IPS-18c (cell line): ENCODE measurements around the gene VPS11.

ENCODE experiments used
- H3K4me3 ChIP-seq: 2 replicates; pipeline ENCODE4 v1.7.0; 2013; ENCODE audit warnings: low read depth, mild to moderate bottlenecking, low read length, moderate library complexity; ENCODE audit not compliant: insufficient read depth
- H3K9me3 ChIP-seq: one replicate; pipeline ENCODE4 v1.6.1; 2013; ENCODE audit warnings: mild to moderate bottlenecking, low read length, moderate library complexity; ENCODE audit not compliant: control insufficient read depth, insufficient read depth

Gene VPS11

GRCh38 chr11:119067371-119068222, at the start of gene VPS11:
Gene VPS11 (plus strand): TSS chr11:119067818. CDS start chr11:119067824, 6 bp downstream.
- peak within 1 kb of the TSS; percentile 95 for H3K4me3 ChIP-seq
- H3K9me3 ChIP-seq, result no peaks in the 10 kb centered on the region

DNA sequence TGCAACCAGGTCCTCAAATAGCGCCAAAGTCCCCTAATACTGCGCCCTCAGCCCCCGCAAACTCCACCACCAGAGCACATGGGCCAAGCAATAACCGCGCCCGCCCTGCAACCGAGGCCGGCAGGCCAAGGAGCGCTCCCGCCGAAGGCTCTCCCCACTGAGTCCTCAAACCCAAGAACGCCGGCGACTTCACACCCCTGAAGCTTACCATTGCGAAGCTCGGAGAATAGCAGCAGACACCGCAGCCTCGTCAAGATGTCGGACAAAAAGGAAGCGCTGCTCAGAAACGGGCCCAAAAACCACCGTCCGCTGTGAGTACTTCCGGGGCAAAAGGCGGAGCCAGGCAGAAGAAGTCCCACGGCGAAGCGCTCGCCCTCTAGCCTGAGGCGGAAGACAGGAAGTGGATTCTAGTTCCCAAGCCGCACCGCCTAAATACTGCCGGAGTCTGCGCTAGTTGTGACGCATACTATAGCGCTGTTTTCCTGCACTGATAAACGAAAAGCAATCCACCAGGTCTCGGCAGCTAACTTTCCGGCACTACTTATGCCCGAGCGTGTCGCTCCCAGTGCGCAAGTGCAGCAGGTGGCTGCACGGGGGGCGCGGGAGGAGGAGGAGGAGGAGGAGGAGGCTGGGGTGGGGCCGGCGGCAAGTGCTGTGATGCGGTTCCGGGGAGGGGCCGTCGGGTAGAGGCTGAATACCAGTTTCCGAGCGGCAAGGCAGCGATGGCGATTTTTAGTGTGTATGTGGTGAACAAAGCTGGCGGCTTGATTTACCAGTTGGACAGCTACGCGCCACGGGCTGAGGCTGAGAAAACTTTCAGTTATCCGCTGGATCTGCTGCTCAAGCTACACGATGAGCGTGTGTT, 49.3 kb upstream of the VPS11 start, which contains the start of the genes RPS25 and TRAPPC4:
RPS25 (minus strand) TSS at position 270 of the 865 bp plus-strand sequence; CDS start at position 211, 59 bp downstream.
TRAPPC4 (plus strand) TSS at position 693 of the 865 bp plus-strand sequence; CDS start at position 723, 30 bp downstream.
- H3K9me3 ChIP-seq, result no peaks in the 10 kb centered on the region
- H3K4me3 ChIP-seq, result peak within 1 kb of the TSS; percentile 94

GRCh38 chr11:119019996-119020395, 47.6 kb upstream of the VPS11 start:
- H3K4me3 ChIP-seq, result peak overlapping the region; percentile 16; the same call in 1 of the 2 replicates
- no peaks in the 10 kb centered on the region for H3K9me3 ChIP-seq

GRCh38 chr11:119021631-119022030, 46.0 kb upstream of the VPS11 start:
- Histone ChIP-seq H3K9me3 (no peaks in the 10 kb centered on the region), H3K4me3 (no peak overlapping the region)

DNA sequence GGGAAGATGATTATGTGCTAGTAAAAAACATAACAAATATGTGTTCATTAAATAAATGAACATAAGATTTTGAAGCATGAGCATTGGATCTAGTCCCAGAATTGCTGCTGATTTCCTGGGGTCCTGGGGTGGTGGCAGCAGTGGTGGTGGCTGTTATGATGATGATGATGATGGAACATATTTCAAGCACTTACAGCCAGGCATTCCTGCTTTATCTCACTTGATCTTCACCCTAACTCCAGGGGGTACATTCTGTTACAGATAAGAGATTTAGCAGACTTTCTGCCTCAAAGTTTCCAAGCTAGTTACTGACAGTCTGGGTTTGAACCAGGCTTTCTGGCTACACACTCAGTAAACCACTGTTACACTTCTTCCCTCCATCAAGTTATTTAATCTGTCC, 43.9 kb upstream of the VPS11 start:
- H3K4me3 ChIP-seq, result no peak overlapping the region
- H3K9me3 ChIP-seq, result no peaks in the 10 kb centered on the region

- Histone ChIP-seq H3K9me3 (no peaks in the 10 kb centered on the region), H3K4me3 (no peak overlapping the region)
Observed at GRCh38 chr11:119024430-119025098, 43.1 kb upstream of the VPS11 start.

GRCh38 chr11:119025099-119025473, 42.5 kb upstream of the VPS11 start:
- no peaks in the 10 kb centered on the region for H3K9me3 ChIP-seq
- no peak overlapping the region for H3K4me3 ChIP-seq

GRCh38 chr11:119025541-119025940, 42.1 kb upstream of the VPS11 start:
- Histone ChIP-seq H3K9me3 (no peaks in the 10 kb centered on the region), H3K4me3 (no peak overlapping the region)

DNA sequence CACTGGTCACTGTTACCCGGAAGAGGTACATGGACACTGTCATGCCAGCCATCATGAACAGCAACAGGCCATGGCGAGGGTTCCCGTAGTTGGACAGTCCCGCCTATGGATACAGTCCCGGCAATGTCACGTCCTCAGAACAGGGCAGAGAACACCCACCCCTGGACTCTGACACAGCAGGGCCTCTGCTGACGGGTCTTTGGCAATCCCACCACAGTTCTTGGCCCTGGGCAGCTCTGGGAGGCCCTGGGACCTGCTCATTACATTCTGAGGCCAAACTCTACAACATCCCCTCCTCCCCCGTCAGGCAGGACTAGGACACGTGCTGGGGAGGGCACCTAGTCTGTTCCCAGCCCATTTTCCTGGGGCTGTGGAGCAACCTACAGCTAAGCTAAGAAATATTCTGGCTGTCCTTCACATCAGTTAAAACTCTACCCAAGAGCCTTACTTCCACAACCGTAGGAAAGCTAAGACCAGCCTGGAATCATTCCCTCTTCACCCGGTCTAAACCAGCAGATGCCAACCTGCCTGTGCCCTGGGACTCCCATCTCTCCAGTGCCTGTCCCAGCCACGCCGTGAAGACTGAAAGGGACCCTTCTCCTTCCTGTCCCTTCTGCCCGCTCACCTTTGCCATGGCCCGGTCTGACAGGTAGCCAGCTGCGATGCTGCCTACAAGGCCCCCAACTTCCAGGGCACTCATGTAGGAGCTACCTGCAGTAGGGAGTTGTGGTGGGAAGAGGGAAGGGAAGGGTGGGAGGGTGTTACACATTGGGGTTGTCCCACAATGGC, 41.4 kb upstream of the VPS11 start:
- H3K4me3 ChIP-seq, result no peak overlapping the region
- H3K9me3 ChIP-seq, result no peaks in the 10 kb centered on the region

DNA sequence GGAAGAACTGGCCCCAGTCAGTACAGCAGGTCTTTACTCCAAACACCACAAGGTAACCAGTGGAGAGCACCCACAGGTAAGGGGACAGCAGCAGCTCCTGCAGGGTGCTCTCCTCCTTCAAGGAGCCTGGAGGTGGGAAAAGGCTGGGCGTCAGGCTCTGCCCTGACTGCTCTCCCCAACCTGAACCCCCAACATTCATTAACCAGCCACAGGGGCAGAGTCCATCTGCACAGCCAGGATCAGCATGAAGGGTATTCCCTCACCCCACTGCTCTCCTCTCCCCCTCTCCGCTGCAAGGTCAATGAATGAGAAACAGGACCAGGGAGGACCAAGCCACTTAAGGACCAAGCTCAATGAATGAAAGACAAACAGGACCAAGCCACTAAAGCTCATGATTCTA, 40.6 kb upstream of the VPS11 start:
- no peaks in the 10 kb centered on the region for H3K9me3 ChIP-seq
- H3K4me3 ChIP-seq, result no peak overlapping the region

DNA sequence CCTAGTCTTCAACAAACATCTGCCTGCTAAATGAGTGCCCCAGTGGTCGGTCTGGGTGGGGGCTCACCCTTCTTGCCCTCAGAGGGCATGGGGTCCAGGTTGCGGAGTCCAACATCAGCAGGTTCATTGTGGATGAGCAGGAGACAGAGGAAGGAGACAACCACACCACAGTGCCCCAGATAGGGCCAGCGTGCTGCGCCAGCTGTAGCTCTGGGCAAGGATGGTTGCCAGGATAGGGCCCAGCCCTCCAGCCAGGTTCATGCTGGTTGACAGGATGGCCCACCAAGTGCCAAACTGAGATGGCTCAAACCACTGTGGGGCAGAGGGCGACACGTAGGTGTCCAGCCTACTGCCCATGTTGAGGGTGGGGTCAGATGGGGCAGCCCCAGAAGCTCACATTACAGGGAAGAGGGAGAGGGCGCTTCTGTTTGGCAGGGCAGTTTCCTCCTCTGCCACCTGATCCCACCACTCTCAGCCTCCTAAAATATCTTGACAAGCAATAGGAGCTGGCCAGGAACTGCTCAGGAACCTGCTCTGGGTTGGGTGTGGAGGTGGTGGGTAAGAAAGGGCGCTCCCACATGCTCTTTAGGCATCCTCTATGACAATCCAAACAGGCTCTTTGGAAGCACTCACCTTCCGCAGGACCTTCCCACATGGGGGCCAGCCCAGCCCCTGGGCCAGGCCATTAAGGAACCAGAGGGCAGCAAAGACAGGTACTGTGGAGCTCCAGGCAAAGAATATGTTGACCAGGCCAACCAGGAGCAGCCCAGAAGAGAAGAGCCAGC, 39.9 kb upstream of the VPS11 start:
- no peak overlapping the region for H3K4me3 ChIP-seq
- no peaks in the 10 kb centered on the region for H3K9me3 ChIP-seq

GRCh38 chr11:119028346-119029068, 39.1 kb upstream of the VPS11 start:
- H3K9me3 ChIP-seq, result no peaks in the 10 kb centered on the region

GRCh38 chr11:119029069-119029339, 38.6 kb upstream of the VPS11 start:
- H3K9me3 ChIP-seq, result no peaks in the 10 kb centered on the region
- H3K4me3 ChIP-seq, result peak overlapping the region; percentile 90

More at GRCh38 chr11:119028346-119029068, 39.1 kb upstream of the VPS11 start:
- no peak overlapping the region for H3K4me3 ChIP-seq

- Histone ChIP-seq H3K4me3 (peak overlapping the region; percentile 90), H3K9me3 (no peaks in the 10 kb centered on the region)
Observed at GRCh38 chr11:119029340-119030028, 38.1 kb upstream of the VPS11 start.

DNA sequence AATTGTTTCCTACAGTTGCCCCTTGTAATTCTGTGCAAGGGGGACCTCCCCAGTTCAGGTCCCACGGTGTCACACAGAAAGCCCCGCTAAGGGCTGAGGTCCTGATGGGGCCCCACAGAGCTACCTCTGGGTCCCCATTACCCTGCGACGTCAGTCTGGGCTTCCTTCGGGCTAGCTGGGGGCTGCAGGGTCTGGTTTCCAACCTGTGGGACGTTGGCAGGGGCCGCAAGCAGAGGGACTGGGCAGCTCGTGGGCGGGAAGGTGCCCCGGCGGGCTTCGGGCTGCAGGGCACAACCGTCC, 37.6 kb upstream of the VPS11 start:
- H3K4me3 ChIP-seq, result peak overlapping the region; percentile 90
- H3K9me3 ChIP-seq, result no peaks in the 10 kb centered on the region
